Measurements from ENCODE around the gene GOLGA8A.
"Not testable (repeated sequence)": the region's sequence is repeated elsewhere in the genome, so short reads cannot be mapped to it uniquely, and the experiment has no call there.

GOLGA8A gene

GRCh38 chr15:34408973-34409372, 28.6 kb downstream of the GOLGA8A start:
- not testable (repeated sequence) for DNase-seq

GRCh38 chr15:34403899-34404298, 33.7 kb downstream of the GOLGA8A start:
- not testable (repeated sequence) for DNase-seq

- not testable (repeated sequence) for DNase-seq
Measured at GRCh38 chr15:34403160-34403598, 34.4 kb downstream of the GOLGA8A start.

- DNase-seq, result not testable (repeated sequence)
Measured at GRCh38 chr15:34397637-34398259, 39.9 kb downstream of the GOLGA8A start.

GRCh38 chr15:34392981-34393380, 44.6 kb downstream of the GOLGA8A start:
- not testable (repeated sequence) for DNase-seq

- DNase-seq, result not testable (repeated sequence)
Measured at GRCh38 chr15:34389594-34390086, 48.0 kb downstream of the GOLGA8A start.
